RCC 7860 (cell line): ENCODE results near the gene ZMYND10.

Experiments
- DNase-seq: peaks from one replicate; pipeline ENCODE4 v3.0.0-alpha.2; 2015; ENCODE audit warnings: low spot score
- FAIRE-seq: peaks from 2 replicates; lab custom pipeline; 2012; peaks lifted over from hg19 to GRCh38; lab: Jason Lieb, UNC

The ZMYND10 gene

GRCh38 chr3:50327129-50327528, 18.4 kb downstream of the ZMYND10 start:
- DNase-seq (no peak), FAIRE-seq (no peak)

DNA sequence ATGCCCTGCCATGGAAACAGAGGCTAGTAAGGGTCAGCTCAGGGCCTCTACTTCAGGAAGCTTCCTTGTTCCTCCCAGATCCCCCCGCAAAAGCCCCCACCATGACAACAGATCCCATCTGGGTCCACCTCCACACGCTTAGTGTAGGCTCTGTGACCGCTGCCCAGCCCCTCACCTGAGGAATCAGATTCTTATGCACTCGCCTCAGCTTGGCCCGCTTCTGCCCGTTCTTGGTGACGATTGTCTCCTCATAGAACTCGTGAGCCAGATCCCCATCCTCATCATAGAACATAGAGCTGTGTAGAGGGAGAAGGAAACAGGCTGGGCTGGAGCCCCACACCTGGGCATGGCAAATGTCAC, 19.4 kb downstream of the ZMYND10 start:
- DNase-seq (no peak), FAIRE-seq (no peak)

DNA sequence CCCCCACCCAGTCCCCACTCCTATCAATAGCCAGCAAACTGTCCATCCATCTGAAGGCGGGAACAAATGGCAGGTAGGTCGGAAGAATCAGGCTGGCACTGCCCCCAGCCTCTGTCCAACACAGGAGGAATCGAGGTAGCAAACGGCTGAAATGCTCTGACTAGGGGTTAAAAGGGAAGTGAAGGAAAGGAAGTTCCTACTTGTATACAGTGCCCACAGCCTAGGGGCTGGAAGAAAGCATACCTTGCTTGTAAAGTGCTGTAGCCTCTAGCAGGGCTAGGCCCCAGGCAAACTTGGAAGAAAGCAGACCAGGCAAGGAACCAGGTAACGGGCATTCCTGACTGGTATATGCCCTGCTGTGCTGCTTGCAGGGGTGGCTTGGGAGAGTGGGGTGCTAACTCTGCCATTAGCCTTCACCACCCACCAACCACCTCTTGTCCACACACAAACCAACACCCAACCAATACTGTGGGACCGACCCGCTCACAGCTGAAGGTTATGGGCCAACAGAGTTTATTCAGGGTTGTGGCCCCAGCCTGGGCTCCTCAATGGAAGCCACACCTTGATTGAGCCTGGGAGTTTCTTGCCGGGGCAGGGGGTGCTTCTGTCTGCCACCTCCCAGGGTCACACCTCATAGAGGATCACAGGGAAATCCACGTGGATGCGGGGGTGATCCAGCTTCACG, 19.9 kb downstream of the ZMYND10 start:
- FAIRE-seq (no peak), DNase-seq (no peak)

GRCh38 chr3:50325113-50325480, 20.4 kb downstream of the ZMYND10 start:
- DNase-seq (no peak), FAIRE-seq (no peak)

GRCh38 chr3:50324351-50325112, 21.0 kb downstream of the ZMYND10 start:
- FAIRE-seq (no peak), DNase-seq (peak; percentile 51)

- DNase-seq (no peak), FAIRE-seq (no peak)
Measured at GRCh38 chr3:50323614-50324199, 21.8 kb downstream of the ZMYND10 start.

- FAIRE-seq, result no peak
- DNase-seq, result no peak
Measured at GRCh38 chr3:50323092-50323600, 22.4 kb downstream of the ZMYND10 start.

- FAIRE-seq, result no peak
- DNase-seq, result no peak
Measured at GRCh38 chr3:50322386-50323091, 23.0 kb downstream of the ZMYND10 start, which contains the start of gene HYAL2. Gene HYAL2 (minus strand): TSS chr3:50322745. CDS start chr3:50320489, 2,256 bp downstream.

GRCh38 chr3:50322115-50322385, 23.5 kb downstream of the ZMYND10 start:
- FAIRE-seq (no peak), DNase-seq (no peak)

- DNase-seq (peak; percentile 63), FAIRE-seq (no peak)
Measured at GRCh38 chr3:50321336-50322114, 24.0 kb downstream of the ZMYND10 start.

DNA sequence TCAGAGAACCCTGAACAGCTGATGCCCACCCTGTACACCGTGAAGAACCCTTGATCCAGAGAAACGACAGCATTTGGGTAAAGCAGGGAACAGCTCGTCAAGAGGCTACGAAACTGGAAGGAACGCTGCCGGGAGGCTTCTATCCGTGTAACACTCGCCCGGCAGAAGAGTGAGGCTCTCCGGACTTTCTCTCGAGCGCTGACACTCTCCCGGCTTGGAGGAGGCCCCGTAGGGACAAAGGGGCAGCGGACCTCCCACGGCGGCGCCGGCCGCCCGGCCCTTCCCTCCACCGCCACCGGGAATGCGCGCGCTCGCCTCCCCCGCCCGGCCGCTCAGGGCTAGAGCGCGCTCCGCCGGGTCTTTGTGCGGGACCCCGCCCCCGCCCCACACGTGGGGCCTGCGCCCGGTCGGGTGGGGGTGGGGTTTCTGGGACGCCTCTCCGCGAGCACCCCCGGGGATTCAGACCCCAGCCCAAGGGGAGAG, 24.6 kb downstream of the ZMYND10 start:
- DNase-seq, result peak; percentile 34
- FAIRE-seq, result no peak

GRCh38 chr3:50319894-50320625, 25.5 kb downstream of the ZMYND10 start:
- FAIRE-seq (no peak), DNase-seq (no peak)

- no peak for DNase-seq
- no peak for FAIRE-seq
Measured at GRCh38 chr3:50319181-50319893, 26.2 kb downstream of the ZMYND10 start.

DNA sequence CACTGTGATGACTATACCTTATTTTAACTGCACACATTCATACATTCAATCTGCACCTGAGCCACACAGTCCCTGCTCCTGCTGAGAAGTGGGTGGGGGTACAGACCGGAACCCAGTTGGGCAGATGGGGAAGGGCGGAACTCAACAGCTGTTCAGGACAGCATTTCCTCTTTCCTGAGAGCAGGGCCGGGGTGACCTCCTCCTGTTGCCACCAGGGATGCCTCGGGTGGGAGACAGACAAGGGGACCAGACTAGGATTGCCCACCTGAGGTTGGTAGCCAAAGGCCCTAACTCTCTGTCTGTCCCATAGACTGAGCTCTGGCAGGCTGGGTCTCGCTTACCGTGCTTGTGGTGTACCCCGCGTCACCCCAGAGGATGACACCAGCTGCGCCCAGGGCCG, 26.9 kb downstream of the ZMYND10 start:
- FAIRE-seq (no peak), DNase-seq (no peak)

DNA sequence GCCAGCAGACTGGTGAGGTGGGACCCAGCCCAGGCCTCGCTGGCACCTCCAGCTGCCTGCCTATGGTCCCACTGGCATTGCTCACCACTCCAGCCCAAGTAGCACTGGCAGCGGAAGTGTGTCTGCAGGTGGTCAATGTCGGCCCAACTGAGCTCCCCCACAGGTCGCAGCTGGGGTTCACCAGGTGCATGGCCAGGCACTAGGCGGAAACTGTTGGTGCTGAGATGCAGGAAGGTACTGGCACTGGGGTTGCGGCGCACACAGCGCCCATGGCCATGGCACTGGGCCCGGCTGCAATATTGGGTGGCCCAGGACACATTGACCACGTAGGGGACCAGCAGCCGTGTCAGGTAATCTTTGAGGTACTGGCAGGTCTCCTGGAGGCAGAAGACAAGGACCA, 27.4 kb downstream of the ZMYND10 start:
- DNase-seq, result no peak
- FAIRE-seq, result no peak

GRCh38 chr3:50317300-50317699, 28.2 kb downstream of the ZMYND10 start:
- no peak for DNase-seq
- no peak for FAIRE-seq

GRCh38 chr3:50316657-50317242, 28.8 kb downstream of the ZMYND10 start:
- DNase-seq (peak; percentile 75), FAIRE-seq (peak; percentile 62)

DNA sequence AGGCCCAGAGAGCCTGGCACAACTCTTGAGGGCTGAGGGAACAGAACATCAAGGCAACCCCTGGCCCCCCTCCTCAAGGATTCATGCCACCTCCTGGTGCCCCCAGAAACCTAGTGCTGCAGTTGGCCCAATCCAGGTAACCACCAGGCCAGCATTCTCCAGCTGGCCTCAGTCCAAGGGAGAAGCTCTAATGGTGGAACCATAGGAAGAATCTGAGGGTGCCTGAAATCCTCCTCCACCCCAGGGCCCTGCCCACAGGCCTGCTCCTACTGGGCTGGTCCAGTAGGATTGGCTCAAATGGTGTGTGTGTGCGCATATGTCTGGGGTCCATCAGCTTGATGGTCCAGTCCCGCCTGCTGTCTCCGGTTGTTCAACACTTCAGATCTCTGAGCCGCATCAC, 30.7 kb downstream of the ZMYND10 start:
- no peak for DNase-seq
- FAIRE-seq, result no peak

GRCh38 chr3:50314342-50314741, 31.2 kb downstream of the ZMYND10 start:
- FAIRE-seq, result no peak
- no peak for DNase-seq
